ENCODE data around the gene SOAT1. TPM values are rescaled to one million over a fixed set of nuclear protein-coding genes. Genes with fewer than 3 reads are reported as not detected.
A peak's percentile ranks its signal among the peaks of the same experiment; 100 is the strongest.

The SOAT1 gene
- total RNA-seq, 1 donor, result 67.5 TPM

DNA sequence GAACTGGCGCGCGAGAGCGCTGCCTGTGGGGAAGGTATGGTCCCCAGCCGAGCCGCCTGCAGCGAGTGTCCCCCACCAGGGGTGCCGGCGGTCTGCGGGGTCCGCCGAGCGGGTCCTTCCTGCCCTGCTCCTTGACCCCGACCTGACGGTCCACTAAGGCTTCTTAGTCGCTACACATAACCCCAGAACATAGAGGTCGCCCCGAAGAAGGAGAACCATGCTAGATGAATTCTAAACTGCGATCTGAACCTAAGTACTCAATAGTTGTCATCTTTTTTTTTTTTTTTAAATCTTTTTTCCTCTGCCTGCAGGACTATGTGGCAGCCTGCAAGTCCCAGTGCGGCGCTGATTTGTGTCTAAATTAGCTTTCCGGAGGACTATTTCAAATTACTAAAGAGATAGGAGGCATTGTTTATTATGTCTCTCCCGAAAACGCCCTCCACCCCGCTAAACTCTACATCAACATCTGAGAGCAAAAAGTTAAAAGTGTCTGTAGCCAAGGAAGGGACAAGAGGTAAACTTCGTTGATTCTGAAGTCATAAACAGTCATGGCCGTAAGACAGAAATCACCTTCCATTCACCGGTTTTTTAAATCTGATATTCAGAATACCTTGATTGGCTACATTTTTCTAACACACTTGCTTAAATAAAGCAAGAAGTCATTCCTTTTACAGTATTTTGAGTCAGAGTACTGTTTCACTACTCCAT is 72.7 kb downstream of the SOAT1 start:
- peak overlapping the region; percentile 77 for H3K4me3 ChIP-seq (ENCODE audit: low read depth, low read length)
- TF ChIP-seq CTCF (IDR thresholded peaks at IDR 0.05; ENCODE audit: insufficient read depth, low read length), result no peak
- no peak for DNase-seq (ENCODE audit: low read depth)

GRCh38 chr1:179369751-179370341 is 76.2 kb downstream of the SOAT1 start:
- DNase-seq (ENCODE audit: low read depth), result peak; percentile 86
- peak; percentile 58 for TF ChIP-seq CTCF (IDR thresholded peaks at IDR 0.05; ENCODE audit: insufficient read depth, low read length)
- no peak overlapping the region for H3K4me3 ChIP-seq (ENCODE audit: low read depth, low read length)

GRCh38 chr1:179372160-179372559 is 78.6 kb downstream of the SOAT1 start:
- no peak overlapping the region for H3K4me3 ChIP-seq (ENCODE audit: low read depth, low read length)
- no peak for TF ChIP-seq CTCF (IDR thresholded peaks at IDR 0.05; ENCODE audit: insufficient read depth, low read length)
- no peak for DNase-seq (ENCODE audit: low read depth)

GRCh38 chr1:179376223-179376622 is 82.6 kb downstream of the SOAT1 start:
- H3K4me3 ChIP-seq (ENCODE audit: low read depth, low read length), result no peak overlapping the region
- TF ChIP-seq CTCF (IDR thresholded peaks at IDR 0.05; ENCODE audit: insufficient read depth, low read length), result no peak
- DNase-seq (ENCODE audit: low read depth), result no peak

GRCh38 chr1:179380299-179380698 is 86.7 kb downstream of the SOAT1 start:
- no peak for DNase-seq (ENCODE audit: low read depth)
- no peak for TF ChIP-seq CTCF (IDR thresholded peaks at IDR 0.05; ENCODE audit: insufficient read depth, low read length)
- no peak overlapping the region for H3K4me3 ChIP-seq (ENCODE audit: low read depth, low read length)

GRCh38 chr1:179384027-179384426 is 90.4 kb downstream of the SOAT1 start:
- DNase-seq (ENCODE audit: low read depth), result no peak
- H3K4me3 ChIP-seq (ENCODE audit: low read depth, low read length), result no peak overlapping the region
- TF ChIP-seq CTCF (IDR thresholded peaks at IDR 0.05; ENCODE audit: insufficient read depth, low read length), result no peak
